A172 (cell line): ENCODE measurements around the gene TBL1X. TPM values are rescaled to one million over a fixed set of nuclear protein-coding genes. Genes with fewer than 3 reads are reported as not detected.

Experiments
- DNase-seq: peaks from one replicate; pipeline ENCODE4 v3.0.0-alpha.2; 2015; ENCODE audit warnings: low spot score
- total RNA-seq: library from RNA; depleted of rRNA; stranded (reverse); fragments of >200 nt; shearing (Covaris generic); gene quantifications from 2 replicates; pipeline ENCODE4 v1.2.3, GENCODE V29; 2014

TBL1X gene
- total RNA-seq, 1 experiment from 2014 or later = 4.5 TPM

GRCh38 chrX:9707306-9708033 is 242.6 kb downstream of the TBL1X start:
- DNase-seq = no peak

- no peak for DNase-seq
Observed at GRCh38 chrX:9708086-9708485, 243.2 kb downstream of the TBL1X start.

- peak; percentile 70 for DNase-seq
Observed at GRCh38 chrX:9708923-9709553, 244.2 kb downstream of the TBL1X start.

- peak; percentile 73 for DNase-seq
Observed at GRCh38 chrX:9710332-9710731, 245.5 kb downstream of the TBL1X start.

GRCh38 chrX:9717376-9717775 is 252.5 kb downstream of the TBL1X start:
- no peak for DNase-seq

- peak; percentile 32 for DNase-seq
Observed at GRCh38 chrX:9724711-9725110, 259.9 kb downstream of the TBL1X start.

GRCh38 chrX:9728261-9728660 is 263.4 kb downstream of the TBL1X start:
- no peak for DNase-seq

GRCh38 chrX:9729171-9729885 is 264.5 kb downstream of the TBL1X start:
- peak; percentile 11 for DNase-seq

GRCh38 chrX:9730078-9730477 is 265.2 kb downstream of the TBL1X start:
- DNase-seq = no peak

- no peak for DNase-seq
Observed at GRCh38 chrX:9730752-9731151, 265.9 kb downstream of the TBL1X start.

- DNase-seq = no peak
Observed at GRCh38 chrX:9737363-9737762, 272.5 kb downstream of the TBL1X start.

GRCh38 chrX:9738151-9738550 is 273.3 kb downstream of the TBL1X start:
- DNase-seq = no peak

GRCh38 chrX:9739130-9739529 is 274.3 kb downstream of the TBL1X start:
- no peak for DNase-seq

- peak; percentile 93 for DNase-seq
Observed at GRCh38 chrX:9745417-9746115, 280.7 kb downstream of the TBL1X start.

- peak; percentile 94 for DNase-seq
Observed at GRCh38 chrX:9746148-9746888, 281.5 kb downstream of the TBL1X start.

- DNase-seq = no peak
Observed at GRCh38 chrX:9747644-9748043, 282.8 kb downstream of the TBL1X start.

GRCh38 chrX:9749146-9749692 is 284.4 kb downstream of the TBL1X start:
- DNase-seq = no peak

GRCh38 chrX:9757366-9757765 is 292.5 kb downstream of the TBL1X start:
- DNase-seq = no peak

- DNase-seq = no peak
Observed at GRCh38 chrX:9758021-9758638, 293.3 kb downstream of the TBL1X start.

GRCh38 chrX:9759337-9759736 is 294.5 kb downstream of the TBL1X start:
- no peak for DNase-seq
